GM12874 (cell line): ENCODE measurements around the gene CD93.

Experiments
- CTCF ChIP-seq: IDR thresholded peaks from 2 replicates; pipeline ENCODE4 v1.5.1; 2011; ENCODE audit warnings: low read depth, mild to moderate bottlenecking, control low read depth, low read length, moderate library complexity; ENCODE audit not compliant: insufficient read depth

The CD93 gene

GRCh38 chr20:23096986-23097520 is 10.9 kb upstream of the CD93 start:
- TF ChIP-seq CTCF = no peak

- no peak for TF ChIP-seq CTCF
Observed at GRCh38 chr20:23096097-23096496, 10.0 kb upstream of the CD93 start.

DNA sequence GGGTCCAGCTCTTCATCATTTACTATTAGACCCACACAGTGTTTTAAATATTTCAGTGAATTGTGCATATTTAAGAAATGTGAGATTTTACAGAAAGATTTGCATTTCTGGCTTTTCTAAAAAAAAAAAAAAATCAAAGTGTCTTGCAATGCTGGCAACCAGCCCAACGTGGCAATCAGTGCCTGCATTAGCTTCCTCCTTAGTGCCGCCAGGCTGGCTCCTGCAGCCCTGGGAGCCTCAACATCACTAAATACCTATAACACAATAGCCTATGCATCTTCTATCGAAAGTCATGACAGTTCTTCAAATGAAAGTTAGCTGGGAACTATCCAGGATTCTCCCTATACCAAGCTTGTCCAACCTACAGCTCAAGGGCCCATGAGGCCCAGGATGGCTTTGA is 9.4 kb upstream of the CD93 start:
- TF ChIP-seq CTCF = no peak

DNA sequence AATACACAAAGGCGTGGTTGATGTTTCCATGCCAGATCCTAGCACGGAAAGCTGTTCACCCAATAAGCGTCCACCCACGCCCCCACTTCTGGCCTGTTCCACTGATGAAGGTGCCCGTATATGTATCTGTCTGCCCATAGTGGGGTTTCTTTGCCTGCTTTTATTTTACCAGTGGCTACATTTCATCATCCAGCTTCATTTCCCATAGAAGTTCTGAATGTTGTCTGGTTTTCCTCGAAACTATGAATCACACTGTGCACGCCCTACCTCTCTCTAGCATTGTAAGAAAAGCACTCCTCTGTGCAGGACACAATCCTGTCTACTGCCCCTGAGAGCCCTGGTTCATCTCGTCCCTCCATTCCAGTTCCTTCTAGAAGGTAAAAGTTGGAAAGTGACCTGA is 8.8 kb upstream of the CD93 start:
- no peak for TF ChIP-seq CTCF

DNA sequence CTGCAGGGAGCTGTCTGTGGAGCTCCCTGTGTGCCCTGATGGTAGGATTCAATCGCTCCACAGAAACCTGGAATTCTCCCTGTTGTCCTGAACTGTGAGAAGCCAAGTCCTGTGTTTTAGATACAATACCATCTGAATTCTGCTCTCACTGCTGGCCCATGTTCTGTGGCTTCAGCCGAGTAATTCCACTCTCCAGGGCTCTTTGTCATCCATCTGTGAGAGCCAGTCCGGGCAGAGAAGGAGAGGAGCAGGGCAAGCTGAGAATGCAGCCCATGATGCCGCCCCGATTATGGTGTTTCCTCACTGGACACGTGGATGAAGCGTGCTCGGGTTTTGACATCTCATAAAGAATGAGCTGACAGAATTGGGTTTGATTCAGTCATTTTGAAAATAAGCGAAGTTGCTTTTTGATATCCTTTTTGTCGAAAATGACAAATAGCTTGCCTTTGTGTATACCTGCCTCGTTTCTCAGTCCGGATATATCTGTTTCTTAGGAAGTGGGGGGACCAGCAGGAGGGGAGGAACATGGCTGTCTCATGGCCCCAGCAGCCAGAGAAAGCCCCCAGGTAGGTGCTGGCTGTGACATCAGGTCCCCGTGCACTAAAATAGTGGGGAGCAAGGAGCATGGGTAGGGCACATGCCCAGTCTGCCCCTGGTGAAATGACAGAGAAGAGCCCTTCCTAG is 8.2 kb upstream of the CD93 start:
- TF ChIP-seq CTCF = no peak

DNA sequence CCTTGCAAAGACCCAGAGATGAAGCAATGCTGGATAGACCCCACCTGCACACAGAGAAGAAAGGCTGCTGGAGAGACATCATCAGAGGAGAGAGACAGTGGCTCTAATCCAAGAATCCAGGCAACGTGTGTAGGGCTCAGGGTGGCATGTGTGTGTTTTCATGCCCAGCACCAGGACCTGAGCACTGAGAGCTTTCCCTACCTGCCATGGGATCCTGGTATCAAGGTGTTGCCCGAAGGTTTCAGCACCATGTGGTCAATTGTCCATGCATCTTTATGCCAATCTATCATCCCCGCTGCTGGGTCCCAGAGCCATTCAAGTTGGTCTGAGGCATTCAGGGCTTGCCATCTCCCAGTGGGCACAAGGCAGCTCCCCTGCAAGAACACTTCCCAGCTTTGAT is 7.5 kb upstream of the CD93 start:
- TF ChIP-seq CTCF = no peak

- TF ChIP-seq CTCF = no peak
Observed at GRCh38 chr20:23092861-23093495, 6.9 kb upstream of the CD93 start.
